Thoracic aorta (tissue), 2 donors: ENCODE results near the gene OR52M1. TPM values are rescaled to one million over a fixed set of nuclear protein-coding genes. Genes with fewer than 3 reads are reported as not detected.

Experiments
- ATAC-seq: fragments of 150-250 bp; one replicate; pipeline ENCODE4 v1.8.0; 2017; ENCODE audit warnings: low read depth; ENCODE audit not compliant: insufficient number of reproducible peaks, low FRiP score
- DNase-seq: peaks from one replicate; pipeline ENCODE4 v3.0.0-alpha.2; 2020; ENCODE audit warnings: low spot score
- H3K27ac ChIP-seq, 2 donors: fragments of 200-600 bp; sonication (generic); 1 replicate in 1 of 2; 2 replicates in 1 of 2; pipeline ENCODE4 v1.5.1; 2016; ENCODE audit warnings: mild to moderate bottlenecking in 2 of 2, moderate library complexity in 2 of 2
- H3K27me3 ChIP-seq: fragments of 200-600 bp; sonication (generic); replicated peaks from 2 replicates; pipeline ENCODE4 v1.6.0; 2016; ENCODE audit warnings: mild to moderate bottlenecking; ENCODE audit not compliant: insufficient read depth
- H3K36me3 ChIP-seq: fragments of 200-600 bp; sonication (generic); one replicate; pipeline ENCODE4 v1.5.1; 2016
- H3K4me1 ChIP-seq, 2 donors: fragments of 200-600 bp; sonication (generic); 1 replicate in 1 of 2; 2 replicates in 1 of 2; pipeline versions ENCODE4 v1.5.1 to v1.6.0; 2016; ENCODE audit warnings: low read depth in 2 of 2, mild to moderate bottlenecking in 1 of 2; ENCODE audit not compliant: control insufficient read depth in 1 of 2
- H3K4me3 ChIP-seq: fragments of 200-600 bp; sonication (generic); 2 replicates; pipeline ENCODE4 v1.5.1; 2016; ENCODE audit warnings: mild to moderate bottlenecking
- H3K9me3 ChIP-seq: fragments of 200-600 bp; sonication (generic); 2 replicates; pipeline ENCODE4 v1.5.1; 2016
- CTCF ChIP-seq: fragments of 200-600 bp; sonication (generic); IDR thresholded peaks from one replicate; pipeline ENCODE4 v1.5.1; 2019; ENCODE audit warnings: antibody characterized with exemption
- total RNA-seq, 2 donors: library from RNA; depleted of rRNA; stranded (reverse); fragments of >200 nt; gene quantifications; one replicate each; pipeline versions ENCODE4 v1.1.0 to v1.2.3, GENCODE V29; 2016

Gene OR52M1
- total RNA-seq, 2 donors from 2014 or later = not detected

DNA sequence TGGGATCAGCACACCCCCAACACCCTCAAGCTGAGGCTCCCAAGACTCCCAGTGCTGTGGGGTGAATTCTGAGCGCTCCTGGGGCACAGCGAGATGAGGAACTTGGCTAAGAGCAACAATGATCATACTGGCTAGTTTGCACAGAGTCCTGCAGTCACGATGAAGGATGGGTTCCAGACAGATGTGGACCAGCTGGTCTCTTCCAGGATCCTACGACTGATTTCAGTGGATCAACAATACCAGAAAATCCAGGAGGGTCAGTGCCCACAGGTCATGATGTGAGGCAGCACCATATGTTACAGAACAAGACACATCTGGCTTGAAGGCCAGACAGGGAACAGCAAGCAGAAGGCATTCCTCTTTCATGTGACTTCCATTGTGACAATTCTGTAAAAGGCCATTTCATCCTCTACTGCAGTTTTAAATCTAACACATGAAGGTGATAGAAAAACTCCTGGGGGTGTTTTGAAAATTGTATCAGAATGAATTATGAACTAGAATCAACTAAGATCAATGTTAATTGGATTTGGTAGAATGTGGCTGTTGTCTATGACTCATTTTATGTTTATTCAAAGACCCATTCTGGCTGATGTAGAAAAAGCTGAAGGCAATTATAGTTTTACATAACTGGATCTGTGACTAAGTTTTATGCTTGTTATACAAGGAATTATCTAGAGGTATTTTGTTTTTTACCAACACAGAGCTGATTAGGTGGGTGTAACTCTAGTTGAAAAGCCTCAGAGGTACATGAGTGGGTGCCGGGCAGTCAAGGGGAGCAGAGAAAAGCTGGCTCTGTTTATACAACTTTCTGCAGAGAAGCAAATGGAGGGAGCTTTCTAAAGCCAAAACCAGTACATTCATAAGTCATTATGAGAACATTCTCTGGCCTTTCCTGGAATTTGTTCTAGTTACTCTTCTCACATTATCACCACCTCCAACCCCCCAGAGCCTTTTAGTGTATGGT is 33.4 kb upstream of the OR52M1 start:
- no peaks in the 10 kb centered on the region for H3K9me3 ChIP-seq
- no peak for TF ChIP-seq CTCF
- H3K27ac ChIP-seq = no peak overlapping the region
- H3K36me3 ChIP-seq = no peaks in the 10 kb centered on the region
- no peak overlapping the region for H3K4me3 ChIP-seq
- no peak for ATAC-seq
- no peaks in the 10 kb centered on the region for H3K4me1 ChIP-seq
- no peaks in the 10 kb centered on the region for H3K27me3 ChIP-seq
- DNase-seq = no peak

- no peak overlapping the region for H3K27ac ChIP-seq
- no peak overlapping the region for H3K4me3 ChIP-seq
- no peaks in the 10 kb centered on the region for H3K4me1 ChIP-seq
- DNase-seq (no peak), ATAC-seq (no peak)
- TF ChIP-seq CTCF = no peak
- H3K27me3 ChIP-seq = no peaks in the 10 kb centered on the region
- H3K36me3 ChIP-seq = no peaks in the 10 kb centered on the region
- H3K9me3 ChIP-seq = no peaks in the 10 kb centered on the region
Observed at GRCh38 chr11:4514196-4514595, 30.8 kb upstream of the OR52M1 start.

DNA sequence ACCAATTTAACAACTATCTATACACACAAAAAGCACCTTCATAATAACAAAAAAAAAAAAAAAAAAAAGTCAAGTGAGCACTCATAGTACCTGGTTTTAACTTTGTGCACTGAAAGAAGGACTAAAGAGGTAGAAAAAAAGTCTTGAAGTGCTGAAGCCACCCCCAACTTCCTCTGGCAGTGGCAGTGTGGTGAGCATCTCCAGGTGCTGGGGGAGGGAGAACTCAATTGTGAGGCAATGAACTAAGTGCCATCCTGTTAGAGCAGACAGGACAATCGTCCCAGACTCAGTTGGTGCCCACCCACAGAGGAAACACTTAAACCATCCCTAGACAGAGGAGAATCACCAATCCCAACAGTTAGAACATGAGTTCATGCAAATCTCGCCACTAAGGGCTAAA is 22.7 kb upstream of the OR52M1 start:
- Histone ChIP-seq H3K36me3 (no peaks in the 10 kb centered on the region), H3K4me1 (no peaks in the 10 kb centered on the region), H3K9me3 (no peaks in the 10 kb centered on the region), H3K27ac (no peak overlapping the region), H3K4me3 (no peak overlapping the region), H3K27me3 (no peaks in the 10 kb centered on the region)
- ATAC-seq (no peak), DNase-seq (no peak)
- no peak for TF ChIP-seq CTCF

DNA sequence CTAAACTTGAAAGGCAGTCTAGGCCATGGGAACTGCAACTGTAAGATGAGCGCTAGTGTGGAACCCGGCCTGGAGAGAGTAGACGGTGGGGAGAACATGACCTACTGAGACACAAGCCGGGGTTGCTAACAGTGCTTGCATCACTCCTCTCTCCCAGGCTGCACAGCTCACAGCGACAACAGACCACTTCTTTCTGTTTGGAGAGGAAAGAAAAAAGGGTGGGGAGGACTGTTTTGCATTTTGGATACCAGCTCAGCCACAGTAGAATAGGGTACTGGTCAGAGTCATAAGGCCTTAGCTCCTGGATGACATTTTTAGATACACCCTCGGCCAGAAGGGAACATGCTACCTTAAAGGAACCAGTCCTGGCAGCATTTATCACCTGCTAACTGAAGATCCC is 22.2 kb upstream of the OR52M1 start:
- no peak overlapping the region for H3K27ac ChIP-seq

More for the DNA sequence above, 22.2 kb upstream of the OR52M1 start:
- no peaks in the 10 kb centered on the region for H3K27me3 ChIP-seq
- no peak for TF ChIP-seq CTCF
- H3K36me3 ChIP-seq = no peaks in the 10 kb centered on the region
- H3K4me3 ChIP-seq = no peak overlapping the region
- no peaks in the 10 kb centered on the region for H3K9me3 ChIP-seq
- no peaks in the 10 kb centered on the region for H3K4me1 ChIP-seq
- ATAC-seq (no peak), DNase-seq (no peak)
